Peyer's patch (tissue), 4 donors: Measurements from ENCODE around the gene CSMD2. TPM values are rescaled to one million over a fixed set of nuclear protein-coding genes. Genes with fewer than 3 reads are reported as not detected.

ENCODE experiments used
- DNase-seq, 3 donors: peaks; one replicate each; pipeline ENCODE4 v3.0.0-alpha.2; 2017 to 2019
- H3K27ac ChIP-seq, 4 donors: fragments of 200-600 bp; sonication (generic); one replicate each; pipeline ENCODE4 v1.5.1; 2016 to 2019
- H3K27me3 ChIP-seq, 2 donors: fragments of 200-600 bp; sonication (generic); one replicate each; pipeline ENCODE4 v1.5.1; 2019
- H3K36me3 ChIP-seq, 3 donors: fragments of 200-600 bp; sonication (generic); one replicate each; pipeline ENCODE4 v1.5.1; 2016 to 2019
- H3K4me1 ChIP-seq, 4 donors: fragments of 200-600 bp; sonication (generic); one replicate each; pipeline ENCODE4 v1.5.1; 2016 to 2019
- H3K4me3 ChIP-seq, 4 donors: fragments of 200-600 bp; sonication (generic); 1 replicate in 3 of 4; 2 replicates in 1 of 4; pipeline ENCODE4 v1.5.1; 2016 to 2019; ENCODE audit warnings: mild to moderate bottlenecking in 1 of 4
- H3K9me3 ChIP-seq, 4 donors: fragments of 200-600 bp; sonication (generic); one replicate each; pipeline ENCODE4 v1.5.1; 2016 to 2019; ENCODE audit warnings: mild to moderate bottlenecking in 1 of 4
- POLR2A ChIP-seq, 2 donors: fragments of 450-650 bp; IDR thresholded peaks; one replicate each; pipeline ENCODE4 v1.5.1; 2017; ENCODE audit warnings: antibody characterized with exemption in 2 of 2, mild to moderate bottlenecking in 2 of 2, moderate library complexity in 2 of 2
- total RNA-seq, 4 donors: library from RNA; depleted of rRNA; stranded (reverse); fragments of >200 nt; gene quantifications; one replicate each; pipeline ENCODE4 v1.1.0, GENCODE V29; 2016
- TF ChIP-seq, protein P1 (sequence below), 6 experiments: fragments of 450-650 bp in 4 of 6; fragments of 200-600 bp in 2 of 6; sonication (generic) in 1 of 6; IDR thresholded peaks; one replicate each; pipeline ENCODE4 v1.5.1; 2017 to 2019; ENCODE audit warnings: antibody characterized with exemption in 6 of 6, mild to moderate bottlenecking in 3 of 6, moderate library complexity in 1 of 6

CSMD2 gene
- total RNA-seq, 4 donors from 2014 or later: under 0.01 to 1.2 (median 0.70) TPM

DNA sequence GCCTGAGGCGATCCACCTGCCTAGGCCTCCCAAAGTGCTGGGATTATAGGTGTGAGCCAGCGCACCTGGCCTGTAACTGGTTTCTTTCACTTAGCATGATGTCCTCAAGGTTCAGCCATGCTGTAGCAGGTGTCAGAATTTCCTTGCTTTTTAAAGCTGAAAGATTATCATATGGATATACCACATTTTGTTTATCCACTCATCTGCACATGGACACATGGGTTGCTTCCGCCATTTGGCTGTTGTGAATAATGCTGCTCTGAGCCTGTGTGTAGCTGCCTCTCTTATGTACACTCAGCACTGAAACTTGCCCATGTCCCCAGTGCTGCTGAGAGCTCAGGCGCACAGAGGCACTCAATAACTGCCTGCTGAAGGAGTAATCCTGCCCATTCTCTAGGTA lies 11.8 kb downstream of the CSMD2 start:
- Histone ChIP-seq H3K27ac (no peak overlapping the region), H3K4me3 (no peak overlapping the region), H3K9me3 (no peaks in the 10 kb centered on the region), H3K27me3 (no peaks in the 10 kb centered on the region), H3K4me1 (no peaks in the 10 kb centered on the region), H3K36me3 (no peaks in the 10 kb centered on the region)
- DNase-seq: no peak
- no peak for TF ChIP-seq POLR2A (IDR thresholded peaks at IDR 0.05)
- TF ChIP-seq, protein P1, sequence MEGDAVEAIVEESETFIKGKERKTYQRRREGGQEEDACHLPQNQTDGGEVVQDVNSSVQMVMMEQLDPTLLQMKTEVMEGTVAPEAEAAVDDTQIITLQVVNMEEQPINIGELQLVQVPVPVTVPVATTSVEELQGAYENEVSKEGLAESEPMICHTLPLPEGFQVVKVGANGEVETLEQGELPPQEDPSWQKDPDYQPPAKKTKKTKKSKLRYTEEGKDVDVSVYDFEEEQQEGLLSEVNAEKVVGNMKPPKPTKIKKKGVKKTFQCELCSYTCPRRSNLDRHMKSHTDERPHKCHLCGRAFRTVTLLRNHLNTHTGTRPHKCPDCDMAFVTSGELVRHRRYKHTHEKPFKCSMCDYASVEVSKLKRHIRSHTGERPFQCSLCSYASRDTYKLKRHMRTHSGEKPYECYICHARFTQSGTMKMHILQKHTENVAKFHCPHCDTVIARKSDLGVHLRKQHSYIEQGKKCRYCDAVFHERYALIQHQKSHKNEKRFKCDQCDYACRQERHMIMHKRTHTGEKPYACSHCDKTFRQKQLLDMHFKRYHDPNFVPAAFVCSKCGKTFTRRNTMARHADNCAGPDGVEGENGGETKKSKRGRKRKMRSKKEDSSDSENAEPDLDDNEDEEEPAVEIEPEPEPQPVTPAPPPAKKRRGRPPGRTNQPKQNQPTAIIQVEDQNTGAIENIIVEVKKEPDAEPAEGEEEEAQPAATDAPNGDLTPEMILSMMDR (IDR thresholded peaks at IDR 0.05): no peak

DNA sequence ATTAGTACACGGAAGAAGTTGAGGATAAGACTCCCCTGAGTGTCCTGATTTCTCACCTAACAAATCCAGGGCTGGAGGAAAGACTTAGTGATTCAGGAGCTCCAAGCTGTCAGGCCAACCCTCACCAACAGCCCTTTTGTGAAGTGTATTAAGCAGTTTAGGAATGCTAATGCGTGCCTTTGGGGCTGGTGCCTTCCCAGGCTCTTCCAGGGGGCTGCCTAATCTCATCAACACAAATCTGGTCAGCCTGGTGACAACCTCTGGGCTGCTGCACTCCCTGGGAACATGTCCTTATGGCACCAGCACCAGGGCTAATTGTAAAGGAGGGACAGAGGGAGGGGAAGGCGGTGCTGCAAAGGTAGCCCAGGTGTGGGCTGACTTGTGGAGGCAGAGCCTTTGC lies 15.5 kb downstream of the CSMD2 start:
- H3K36me3 ChIP-seq: no peaks in the 10 kb centered on the region
- TF ChIP-seq, protein P1 (IDR thresholded peaks at IDR 0.05): no peak
- TF ChIP-seq POLR2A (IDR thresholded peaks at IDR 0.05): no peak

DNA sequence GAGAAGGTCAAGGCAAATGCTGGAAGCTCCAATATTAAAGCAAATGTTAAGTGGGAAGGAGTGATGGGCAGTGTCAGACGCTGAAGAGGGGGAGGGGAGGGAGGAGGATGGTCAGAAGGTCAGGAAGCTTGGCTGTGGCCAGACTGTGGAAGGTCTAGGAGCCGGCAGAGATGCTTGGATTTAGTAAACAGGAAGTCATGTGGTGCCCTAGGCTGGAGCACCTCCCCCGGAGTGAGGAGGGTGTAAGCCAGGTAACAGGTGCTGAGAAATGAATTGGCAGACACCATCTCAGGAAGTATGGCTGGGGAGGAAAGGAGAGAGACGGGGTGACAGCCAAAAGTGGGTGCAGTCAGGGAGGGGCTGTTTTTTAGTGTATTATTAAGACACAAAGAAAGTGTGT lies 17.7 kb downstream of the CSMD2 start:
- Histone ChIP-seq H3K36me3 (no peaks in the 10 kb centered on the region), H3K27ac (no peak overlapping the region), H3K27me3 (no peaks in the 10 kb centered on the region), H3K4me3 (no peak overlapping the region), H3K4me1 (no peaks in the 10 kb centered on the region), H3K9me3 (no peaks in the 10 kb centered on the region)
- no peak for TF ChIP-seq POLR2A (IDR thresholded peaks at IDR 0.05)
- no peak for DNase-seq

More for the DNA sequence above, 15.5 kb downstream of the CSMD2 start:
- Histone ChIP-seq H3K4me1 (no peaks in the 10 kb centered on the region), H3K27me3 (no peaks in the 10 kb centered on the region), H3K4me3 (no peak overlapping the region), H3K9me3 (no peaks in the 10 kb centered on the region), H3K27ac (no peak overlapping the region)
- DNase-seq: no peak

DNA sequence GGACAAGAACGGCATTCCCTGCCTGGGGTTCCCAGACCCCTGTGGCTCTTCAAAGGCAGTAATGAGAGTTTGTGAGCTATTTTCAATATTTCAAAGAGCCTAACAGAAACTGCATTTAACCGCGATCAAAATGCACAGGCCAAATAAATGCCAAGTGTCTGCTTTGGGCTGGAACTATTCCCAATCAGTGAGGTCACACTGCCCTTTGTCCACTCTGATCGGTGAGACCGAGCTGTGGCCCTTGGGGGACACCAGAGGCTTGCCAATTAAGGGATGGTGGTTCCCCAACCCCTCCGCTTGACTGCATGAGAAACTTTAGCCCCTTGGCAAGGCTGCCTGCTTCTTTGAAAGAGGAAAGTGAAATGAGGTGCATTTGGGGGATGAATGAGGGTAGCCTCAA lies 20.3 kb downstream of the CSMD2 start:
- TF ChIP-seq, protein P1 (IDR thresholded peaks at IDR 0.05): no peak
- TF ChIP-seq POLR2A (IDR thresholded peaks at IDR 0.05): no peak
- no peaks in the 10 kb centered on the region for H3K9me3 ChIP-seq
- no peak overlapping the region for H3K4me3 ChIP-seq
- no peak overlapping the region for H3K27ac ChIP-seq
- DNase-seq: no peak
- no peaks in the 10 kb centered on the region for H3K4me1 ChIP-seq
- H3K36me3 ChIP-seq: no peaks in the 10 kb centered on the region
- H3K27me3 ChIP-seq: no peaks in the 10 kb centered on the region

DNA sequence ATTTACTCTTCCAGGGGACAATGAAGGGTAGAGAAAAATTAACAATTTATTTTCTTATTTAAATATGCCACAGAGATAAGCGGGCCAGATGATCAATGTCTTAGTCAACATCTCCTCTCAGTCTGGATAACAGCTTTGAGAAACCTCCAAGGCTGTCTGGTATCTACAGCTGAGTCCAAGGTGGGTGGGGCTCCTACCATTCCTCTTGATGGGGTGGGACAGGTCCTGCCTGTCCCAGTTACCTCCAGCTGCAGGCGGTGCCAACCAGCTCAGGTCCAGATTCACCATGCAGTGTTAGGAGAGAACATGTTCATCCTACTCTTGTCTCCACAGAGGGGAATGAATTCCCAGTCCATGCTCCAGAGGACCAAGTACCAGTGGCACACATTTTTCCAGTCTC lies 21.1 kb downstream of the CSMD2 start:
- Histone ChIP-seq H3K4me3 (no peak overlapping the region), H3K27me3 (no peaks in the 10 kb centered on the region), H3K36me3 (no peaks in the 10 kb centered on the region), H3K9me3 (no peaks in the 10 kb centered on the region), H3K4me1 (no peaks in the 10 kb centered on the region), H3K27ac (no peak overlapping the region)
- DNase-seq: no peak
- TF ChIP-seq, protein P1 (IDR thresholded peaks at IDR 0.05): no peak
- no peak for TF ChIP-seq POLR2A (IDR thresholded peaks at IDR 0.05)

DNA sequence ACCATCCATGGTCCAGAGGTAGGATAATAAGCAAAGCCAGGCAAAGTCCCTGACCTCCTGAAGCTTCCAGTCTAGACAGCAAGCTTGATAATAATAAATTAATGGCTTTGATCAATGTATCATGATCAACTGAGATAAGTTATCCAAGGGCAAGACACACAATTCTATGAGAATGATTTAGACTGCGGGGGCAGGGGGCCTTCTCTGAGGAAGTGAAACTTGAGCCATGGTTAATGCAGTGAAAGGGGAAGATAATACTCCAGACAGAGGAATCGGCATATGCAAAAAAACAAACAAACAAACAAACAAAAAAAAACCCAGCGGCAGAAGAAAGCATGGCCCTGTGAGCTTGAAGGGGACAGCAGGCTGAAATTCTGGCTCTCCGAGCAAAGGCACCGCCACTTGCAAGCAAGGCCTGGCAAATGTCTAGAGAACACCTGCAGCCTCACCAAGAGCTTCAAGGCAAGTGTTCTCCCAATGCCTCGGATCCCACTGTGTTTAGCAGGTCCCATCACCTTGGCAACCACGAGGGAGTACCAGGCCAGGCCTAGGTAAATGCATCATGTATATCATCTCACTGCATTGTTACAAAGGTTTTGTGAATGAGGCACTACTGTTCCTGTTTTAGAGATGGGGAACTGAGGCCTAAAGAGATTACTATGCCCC lies 24.9 kb downstream of the CSMD2 start:
- Histone ChIP-seq H3K27ac (no peak overlapping the region), H3K4me3 (no peak overlapping the region), H3K9me3 (no peaks in the 10 kb centered on the region), H3K27me3 (no peaks in the 10 kb centered on the region), H3K4me1 (no peaks in the 10 kb centered on the region), H3K36me3 (no peaks in the 10 kb centered on the region)
- no peak for TF ChIP-seq POLR2A (IDR thresholded peaks at IDR 0.05)
- TF ChIP-seq, protein P1 (IDR thresholded peaks at IDR 0.05): no peak
- DNase-seq: no peak
